Body of pancreas (tissue), 4 donors: ENCODE results near the gene CTXN1. TPM values are rescaled to one million over a fixed set of nuclear protein-coding genes. Genes with fewer than 3 reads are reported as not detected.
A peak's percentile ranks its signal among the peaks of the same experiment; 100 is the strongest.

Experiments
- ATAC-seq: fragments of 150-250 bp; one replicate; pipeline ENCODE4 v1.9.1; 2016
- DNase-seq, 4 donors: peaks; one replicate each; pipeline ENCODE4 v3.0.0-alpha.2; 2019
- H3K27ac ChIP-seq, 4 donors: fragments of 200-600 bp; sonication (generic); 1 replicate in 3 of 4; 2 replicates in 1 of 4; pipeline versions ENCODE4 v1.5.1 to v1.6.1; 2016 to 2019; ENCODE audit warnings: mild to moderate bottlenecking in 1 of 4, mixed read lengths in 1 of 4, moderate library complexity in 1 of 4
- H3K27me3 ChIP-seq, 2 donors: fragments of 200-600 bp; sonication (generic); one replicate each; pipeline ENCODE4 v1.6.0; 2016; ENCODE audit warnings: mild to moderate bottlenecking in 1 of 2
- H3K36me3 ChIP-seq, 2 donors: fragments of 200-600 bp; sonication (generic); replicated peaks in 1 of 2; 2 replicates each; pipeline ENCODE4 v1.5.1; 2016; ENCODE audit warnings: low read depth in 2 of 2; ENCODE audit not compliant: insufficient read depth in 1 of 2
- H3K4me1 ChIP-seq: fragments of 200-600 bp; sonication (generic); one replicate; pipeline ENCODE4 v1.6.0; 2016
- H3K4me3 ChIP-seq, 2 donors: fragments of 200-600 bp; sonication (generic); 1 replicate in 1 of 2; 2 replicates in 1 of 2; pipeline ENCODE4 v1.5.1; 2016 to 2019
- H3K9me3 ChIP-seq, 3 donors: fragments of 200-600 bp; sonication (generic); 1 replicate in 2 of 3; 2 replicates in 1 of 3; pipeline ENCODE4 v1.5.1; 2016
- POLR2A ChIP-seq, 3 donors: fragments of 450-650 bp; IDR thresholded peaks; one replicate each; pipeline ENCODE4 v1.6.1; 2016; ENCODE audit warnings: antibody characterized with exemption in 3 of 3, mild to moderate bottlenecking in 2 of 3
- WGBS, 2 donors: methylation state at CpG; one replicate each; pipeline ENCODE4 v1.1.5; 2017; 5-methylcytosine and 5-hydroxymethylcytosine counted together
- intact Hi-C: fragments of 100-400 bp; cut with DNase I; formaldehyde crosslinking; loops from one replicate; pipeline ENCODE4 v1.15.1; 2023
- total RNA-seq, 2 donors: library from RNA; depleted of rRNA; stranded (reverse); fragments of >200 nt; gene quantifications; one replicate each; pipeline ENCODE4 v1.1.0, GENCODE V29; 2016
- TF ChIP-seq, protein P1 (sequence below), 7 experiments: fragments of 450-650 bp in 4 of 7; fragments of 200-600 bp in 3 of 7; sonication (generic) in 3 of 7; IDR thresholded peaks; one replicate each; pipeline ENCODE4 v1.5.1; 2016 to 2019; ENCODE audit warnings: antibody characterized with exemption in 7 of 7

CTXN1 gene
- total RNA-seq, 2 donors from 2014 or later, result 5.7 to 10.2 TPM

- Histone ChIP-seq H3K4me3 (no peak overlapping the region), H3K4me1 (peaks cover 50% of the 10 kb centered on the region), H3K27ac (no peak overlapping the region), H3K9me3 (no peaks in the 10 kb centered on the region), H3K27me3 (no peaks in the 10 kb centered on the region), H3K36me3 (no peaks in the 10 kb centered on the region)
- ATAC-seq (no peak), DNase-seq (no peak)
- intact Hi-C loops, result no loop called here
- TF ChIP-seq, protein P1, sequence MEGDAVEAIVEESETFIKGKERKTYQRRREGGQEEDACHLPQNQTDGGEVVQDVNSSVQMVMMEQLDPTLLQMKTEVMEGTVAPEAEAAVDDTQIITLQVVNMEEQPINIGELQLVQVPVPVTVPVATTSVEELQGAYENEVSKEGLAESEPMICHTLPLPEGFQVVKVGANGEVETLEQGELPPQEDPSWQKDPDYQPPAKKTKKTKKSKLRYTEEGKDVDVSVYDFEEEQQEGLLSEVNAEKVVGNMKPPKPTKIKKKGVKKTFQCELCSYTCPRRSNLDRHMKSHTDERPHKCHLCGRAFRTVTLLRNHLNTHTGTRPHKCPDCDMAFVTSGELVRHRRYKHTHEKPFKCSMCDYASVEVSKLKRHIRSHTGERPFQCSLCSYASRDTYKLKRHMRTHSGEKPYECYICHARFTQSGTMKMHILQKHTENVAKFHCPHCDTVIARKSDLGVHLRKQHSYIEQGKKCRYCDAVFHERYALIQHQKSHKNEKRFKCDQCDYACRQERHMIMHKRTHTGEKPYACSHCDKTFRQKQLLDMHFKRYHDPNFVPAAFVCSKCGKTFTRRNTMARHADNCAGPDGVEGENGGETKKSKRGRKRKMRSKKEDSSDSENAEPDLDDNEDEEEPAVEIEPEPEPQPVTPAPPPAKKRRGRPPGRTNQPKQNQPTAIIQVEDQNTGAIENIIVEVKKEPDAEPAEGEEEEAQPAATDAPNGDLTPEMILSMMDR (IDR thresholded peaks at IDR 0.05), result no peak
- TF ChIP-seq POLR2A (IDR thresholded peaks at IDR 0.05), result no peak
- 77 to 85% methylated on average over 7 to 8 of the region's 8 CpGs for WGBS, 2 donors
Measured at GRCh38 chr19:7922836-7923195, 3.1 kb downstream of the CTXN1 start.

- Histone ChIP-seq H3K9me3 (no peaks in the 10 kb centered on the region), H3K4me3 (no peak overlapping the region), H3K36me3 (no peaks in the 10 kb centered on the region), H3K27me3 (no peaks in the 10 kb centered on the region), H3K27ac (no peak overlapping the region), H3K4me1 (peaks cover 55% of the 10 kb centered on the region)
- intact Hi-C loops, result no loop called here
- TF ChIP-seq, protein P1 (IDR thresholded peaks at IDR 0.05), result no peak
- no peak for TF ChIP-seq POLR2A (IDR thresholded peaks at IDR 0.05)
- ATAC-seq, result no peak
- WGBS, 2 donors, result 92 to 94% methylated on average over 25 to 28 of the region's 31 CpGs
- no peak for DNase-seq
Measured at GRCh38 chr19:7921967-7922835, 3.7 kb downstream of the CTXN1 start.

GRCh38 chr19:7921302-7921966 is 4.5 kb downstream of the CTXN1 start:
- TF ChIP-seq, protein P1 (IDR thresholded peaks at IDR 0.05), result no peak
- no peak for TF ChIP-seq POLR2A (IDR thresholded peaks at IDR 0.05)
- intact Hi-C loops, result no loop called here
- Histone ChIP-seq H3K27me3 (peaks cover 0 to 6% of the 10 kb centered on the region in 2 donors), H3K9me3 (no peaks in the 10 kb centered on the region), H3K27ac (peak overlapping the region; percentile 69 to 97 (median 92)), H3K36me3 (no peaks in the 10 kb centered on the region), H3K4me3 (no peak overlapping the region), H3K4me1 (peaks cover 59% of the 10 kb centered on the region)
- no peak for DNase-seq
- ATAC-seq, result no peak
- 69 to 77% methylated on average over 6 to 17 of the region's 17 CpGs for WGBS, 2 donors

DNA sequence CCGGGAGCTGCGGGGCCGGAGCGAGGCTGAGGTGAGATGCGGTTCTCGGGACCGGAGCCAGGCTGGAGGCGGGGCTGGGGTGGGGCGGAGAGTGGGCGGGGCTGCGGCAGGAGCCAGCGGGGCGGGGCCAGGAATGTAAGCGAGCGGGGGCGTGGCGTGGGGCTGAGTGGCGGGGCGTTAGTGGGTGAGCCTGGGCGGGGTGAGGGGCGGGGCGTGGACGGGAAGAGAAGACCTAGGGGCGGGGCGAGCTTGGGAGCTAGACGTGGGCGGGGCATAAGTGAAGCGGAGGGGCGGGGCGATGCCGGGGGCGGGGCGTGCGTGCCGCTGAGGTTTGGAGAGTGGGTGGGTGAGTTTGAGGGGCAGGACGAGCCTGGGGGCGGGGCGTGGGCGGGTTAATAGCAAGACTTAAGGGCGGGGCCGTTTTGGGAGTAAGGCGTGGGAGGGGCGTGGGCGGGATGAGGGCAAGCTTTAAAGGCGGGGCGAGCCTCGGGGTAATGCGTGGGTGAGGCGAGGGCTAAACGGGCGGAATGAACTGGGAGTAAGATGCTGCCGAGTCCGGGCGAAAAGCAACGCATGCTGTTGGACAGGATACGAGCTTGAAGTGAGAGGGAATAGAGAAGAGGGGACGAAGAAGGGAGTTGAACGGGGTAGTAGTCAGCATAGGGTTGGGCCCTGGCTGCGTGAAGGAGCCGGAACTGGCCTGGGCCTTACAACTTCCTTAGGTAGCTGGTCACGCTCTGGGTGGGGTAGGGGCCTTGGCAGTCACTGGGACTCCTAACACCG is 5.2 kb downstream of the CTXN1 start:
- intact Hi-C loops, result no loop called here
- DNase-seq, result peak; percentile 99 to 100 (median 100)
- Histone ChIP-seq H3K9me3 (no peaks in the 10 kb centered on the region), H3K36me3 (no peaks in the 10 kb centered on the region), H3K4me1 (peaks cover 62% of the 10 kb centered on the region), H3K27ac (peak overlapping the region; percentile 89 to 97 (median 92)), H3K4me3 (peak overlapping the region; percentile 53 to 67), H3K27me3 (peaks cover 0 to 14% of the 10 kb centered on the region in 2 donors)
- 1 to 2% methylated on average over 32 to 52 of the region's 62 CpGs for WGBS, 2 donors
- TF ChIP-seq, protein P1 (IDR thresholded peaks at IDR 0.05), result no peak
- peak in 2 of 3 donors; percentile 5 to 23 for TF ChIP-seq POLR2A (IDR thresholded peaks at IDR 0.05)
- ATAC-seq, result peak; percentile 82
